ENCODE measurements around the gene NEURL1.

DNA sequence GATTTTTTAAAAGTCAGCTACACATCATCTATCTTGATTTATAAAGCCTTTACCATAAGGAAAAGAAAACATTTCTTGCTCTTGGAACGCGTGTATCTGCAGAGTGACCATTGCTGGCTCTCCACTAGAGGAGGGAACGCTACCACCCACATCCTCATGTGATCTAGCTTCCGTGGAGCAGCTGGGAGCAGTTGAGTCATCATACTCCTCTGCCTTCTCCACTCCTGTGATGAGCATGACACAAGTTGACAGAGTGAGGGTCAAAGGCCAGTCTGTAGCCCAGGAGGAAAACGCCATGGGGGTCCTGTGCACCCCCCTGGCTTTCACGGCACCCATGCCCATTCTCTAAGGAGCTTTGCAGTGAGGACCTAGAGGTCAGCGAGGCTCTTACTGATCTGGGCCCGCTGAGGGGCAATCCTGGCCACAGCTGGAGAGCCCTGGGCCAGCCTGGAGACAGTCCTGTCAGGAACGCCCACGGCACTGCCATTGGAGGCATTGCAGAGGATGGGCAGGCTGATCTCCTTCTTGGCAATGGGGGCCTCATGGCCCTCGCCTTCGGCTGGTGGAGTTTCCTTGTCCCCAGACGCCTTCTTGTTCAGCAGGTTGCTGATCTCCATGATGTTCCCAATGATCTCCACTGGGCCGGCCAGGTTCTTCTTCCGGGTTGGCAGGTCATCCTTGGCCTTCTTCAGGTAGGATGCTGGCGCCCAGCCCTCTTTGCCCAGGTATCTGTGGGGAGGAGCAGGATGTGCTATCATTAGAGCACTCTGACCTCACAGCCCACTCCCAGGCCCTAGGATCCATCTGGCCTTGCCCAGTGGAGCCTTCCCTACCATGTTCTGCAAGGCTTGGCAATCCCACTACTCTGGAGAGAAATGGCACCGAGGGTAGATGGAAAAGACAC, 119.2 kb downstream of the NEURL1 start:
- TF ChIP-seq CTCF (IDR thresholded peaks at IDR 0.05) (no peak), REST (IDR thresholded peaks at IDR 0.05; ENCODE audit: insufficient read depth in 1 of 2, low read depth in 2 of 2, low read length in 1 of 2) (no peak), POLR2AphosphoS5 (IDR thresholded peaks at IDR 0.05; ENCODE audit: low read depth, low read length) (no peak), SIN3A (IDR thresholded peaks at IDR 0.05; ENCODE audit: borderline replicate concordance, insufficient read depth, low read depth, low read length) (no peak), TCF7L2 (IDR thresholded peaks at IDR 0.05; ENCODE audit: low read depth, low read length) (no peak)
